Endometrial microvascular endothelial cells (primary cell): ENCODE measurements around the gene ENOPH1. TPM values are rescaled to one million over a fixed set of nuclear protein-coding genes. Genes with fewer than 3 reads are reported as not detected.
"Not testable (repeated sequence)": the region's sequence is repeated elsewhere in the genome, so short reads cannot be mapped to it uniquely, and the experiment has no call there.

Experiments used
- in situ Hi-C: cut with HindIII; loops from 2 replicates; pipeline ENCODE4 v1.10.0; 2017; ENCODE audit warnings: low sequenced_read_pairs, low pct_unique_long_range_greater_than_20kb; ENCODE audit errors: inconsistent ontology term
- total RNA-seq: library from RNA; depleted of rRNA; stranded (reverse); fragments of >200 nt; gene quantifications from one replicate; pipeline ENCODE4 v1.2.3, GENCODE V29; 2015; ENCODE audit errors: inconsistent ontology term

Gene ENOPH1
- total RNA-seq, result 46.0 TPM

DNA sequence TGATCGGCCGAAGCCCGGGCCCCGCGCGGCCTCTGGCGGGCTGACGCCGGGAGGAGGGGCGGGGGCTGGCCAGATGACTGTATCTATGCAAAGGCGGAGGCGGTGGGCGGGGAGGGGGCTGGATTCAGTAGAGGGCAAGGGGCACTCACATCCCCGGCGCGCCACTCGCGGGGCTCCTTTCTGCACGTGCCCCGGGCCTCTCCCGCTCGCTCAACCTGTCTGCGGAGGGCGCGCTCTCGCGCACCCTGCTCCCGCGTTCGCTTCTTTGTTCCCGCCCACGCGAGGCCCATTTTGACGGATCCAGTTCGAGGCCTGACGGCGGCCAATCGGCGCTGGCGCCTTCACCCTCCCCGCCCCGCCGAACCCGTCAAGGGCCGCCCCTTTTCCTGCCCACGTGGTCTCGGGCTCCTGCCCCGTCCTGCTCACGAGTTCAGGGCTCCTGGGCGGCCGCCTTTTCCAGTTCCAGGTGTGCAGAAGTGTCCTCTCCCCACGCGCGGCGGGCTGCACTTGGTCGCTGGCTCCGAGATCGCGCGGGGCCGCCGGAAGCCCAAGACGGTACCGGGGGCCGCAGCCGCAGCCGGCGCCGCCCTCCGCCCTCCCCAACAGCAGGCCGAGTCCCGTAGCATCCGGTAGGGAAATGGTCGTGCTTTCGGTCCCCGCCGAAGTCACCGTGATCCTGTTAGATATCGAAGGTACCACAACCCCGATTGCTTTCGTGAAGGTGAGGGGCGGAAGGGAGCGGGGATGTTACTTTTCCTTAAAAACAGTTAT is at the start of gene ENOPH1, which contains the start of gene HNRNPDL:
Gene ENOPH1, plus strand, starts transcription at position 398 of the 771 bp plus-strand sequence. Its CDS starts 240 bp downstream, at position 638.
Gene HNRNPDL, minus strand, starts transcription at position 270 of the 771 bp plus-strand sequence. CDS start 772 bp downstream, outside the sequence.
- in situ Hi-C loops, result no loop called here

GRCh38 chr4:82380831-82381230 is 49.6 kb upstream of the ENOPH1 start:
- in situ Hi-C loops, result no loop called here

GRCh38 chr4:82381235-82381634 is 49.2 kb upstream of the ENOPH1 start:
- in situ Hi-C loops, result no loop called here

GRCh38 chr4:82381661-82382296 is 48.6 kb upstream of the ENOPH1 start:
- in situ Hi-C loops, result no loop called here

DNA sequence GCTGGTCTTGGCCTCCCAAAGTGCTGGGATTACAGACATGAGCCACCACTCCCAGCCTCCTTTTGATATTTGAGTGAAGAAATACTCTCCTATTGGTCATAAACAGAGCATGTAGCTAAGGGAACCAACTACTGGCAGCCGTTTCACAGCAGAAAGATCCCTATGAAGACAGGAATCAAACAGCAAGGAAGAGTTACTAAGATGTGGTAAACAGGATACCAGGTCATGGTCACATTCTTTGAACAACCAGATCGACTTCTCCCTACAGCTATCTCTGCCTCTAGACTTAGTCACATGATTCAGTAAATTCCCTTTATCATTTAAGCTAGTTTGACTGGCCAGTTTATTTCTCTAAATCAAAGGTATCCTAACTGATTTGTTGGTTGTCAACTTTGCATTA is 47.6 kb upstream of the ENOPH1 start:
- in situ Hi-C loops, result no loop called here

DNA sequence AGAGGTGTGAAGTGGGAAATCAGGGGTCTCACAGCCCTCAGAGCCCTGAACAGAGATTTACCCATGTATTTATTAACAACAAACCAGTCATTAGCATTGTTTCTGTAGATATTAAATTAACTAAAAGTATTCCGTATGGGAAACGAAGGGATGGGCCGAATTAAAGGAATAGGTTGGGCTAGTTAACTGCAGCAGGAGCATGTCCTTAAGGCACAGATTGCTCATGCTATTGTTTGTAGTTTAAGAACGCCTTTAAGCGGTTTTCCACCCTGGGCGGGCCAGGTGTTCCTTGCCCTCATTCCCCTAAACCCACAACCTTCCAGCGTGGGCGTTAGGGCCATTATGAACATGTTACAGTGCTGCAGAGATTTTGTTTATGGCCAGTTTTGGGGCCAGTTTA is 44.1 kb upstream of the ENOPH1 start:
- in situ Hi-C loops, result not testable (repeated sequence)

GRCh38 chr4:82388405-82388804 is 42.0 kb upstream of the ENOPH1 start:
- in situ Hi-C loops, result no loop called here

- in situ Hi-C loops, result not testable (repeated sequence)
Measured at GRCh38 chr4:82390061-82390460, 40.3 kb upstream of the ENOPH1 start.

GRCh38 chr4:82394896-82395295 is 35.5 kb upstream of the ENOPH1 start:
- in situ Hi-C loops, result no loop called here

GRCh38 chr4:82397527-82397926 is 32.9 kb upstream of the ENOPH1 start:
- in situ Hi-C loops, result no loop called here

GRCh38 chr4:82398263-82398662 is 32.1 kb upstream of the ENOPH1 start:
- in situ Hi-C loops, result no loop called here

GRCh38 chr4:82401600-82401999 is 28.8 kb upstream of the ENOPH1 start:
- in situ Hi-C loops, result no loop called here

DNA sequence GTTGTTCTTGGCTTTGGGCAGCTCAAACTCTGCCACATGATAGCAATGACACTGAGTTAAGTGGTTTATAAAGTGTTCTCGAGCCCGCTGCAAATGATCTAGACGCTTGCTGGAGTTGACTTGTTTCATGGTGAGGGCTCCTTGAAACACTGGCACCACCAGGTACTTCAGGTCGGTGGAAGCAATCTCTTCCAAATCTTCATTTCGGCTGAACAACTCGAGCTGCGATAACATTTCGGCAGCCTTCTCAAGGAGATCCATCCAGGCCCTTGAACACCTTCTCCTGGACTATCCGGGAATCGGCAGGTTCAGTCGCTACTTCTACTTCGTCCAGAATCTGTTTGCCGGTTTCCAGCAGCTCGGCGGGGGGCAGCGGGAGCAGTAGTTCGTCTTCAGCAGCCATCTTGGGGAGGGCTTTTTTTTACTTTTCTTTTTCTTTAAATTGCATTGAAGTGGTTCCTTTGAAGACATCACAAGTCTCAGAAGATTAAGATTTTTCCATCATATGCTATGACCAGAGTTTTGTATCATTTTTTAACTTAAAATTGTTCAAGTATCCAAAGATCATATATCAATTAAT is 28.1 kb upstream of the ENOPH1 start:
- in situ Hi-C loops, result no loop called here

DNA sequence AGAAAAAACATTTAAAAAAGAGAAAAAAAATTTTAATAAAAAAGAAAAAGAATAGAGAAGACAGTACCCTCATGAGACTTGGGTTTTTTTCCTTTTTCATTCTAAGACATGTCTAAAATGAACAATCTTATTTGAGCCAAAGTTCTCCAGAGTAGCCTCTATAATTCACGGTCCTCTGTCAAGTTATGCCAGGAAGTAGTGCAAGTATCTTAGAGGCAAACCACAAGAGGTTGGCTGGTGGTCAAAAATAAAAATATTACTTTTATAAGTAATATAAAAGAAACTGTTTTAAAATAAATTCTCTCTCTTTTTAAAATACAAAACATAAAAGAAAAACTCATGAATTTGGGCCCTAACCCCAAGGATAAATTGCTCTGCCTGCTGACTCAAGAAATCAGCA is 26.7 kb upstream of the ENOPH1 start:
- in situ Hi-C loops, result no loop called here

- in situ Hi-C loops, result not testable (repeated sequence)
Measured at GRCh38 chr4:82415061-82415460, 15.3 kb upstream of the ENOPH1 start.

GRCh38 chr4:82415922-82416365 is 14.4 kb upstream of the ENOPH1 start:
- in situ Hi-C loops, result no loop called here

DNA sequence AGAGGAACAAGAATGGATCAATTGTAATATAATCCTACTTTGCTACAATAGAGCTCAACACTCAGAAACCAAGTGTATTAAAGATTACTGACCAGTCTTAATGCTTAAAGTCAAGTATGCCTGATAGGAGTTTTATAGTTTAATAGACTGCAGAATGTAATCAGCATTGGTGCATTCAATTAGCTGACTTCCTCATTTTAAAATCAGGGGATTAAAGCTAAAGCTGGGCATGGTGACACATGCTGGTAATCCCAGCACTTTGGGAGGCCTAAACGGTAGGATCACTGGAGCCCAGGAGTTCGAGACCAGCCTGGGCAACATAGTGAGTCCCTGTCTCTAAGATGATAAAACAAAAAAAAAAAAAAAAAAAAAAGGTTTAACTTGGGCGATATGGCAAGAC is 10.9 kb upstream of the ENOPH1 start:
- in situ Hi-C loops, result no loop called here

DNA sequence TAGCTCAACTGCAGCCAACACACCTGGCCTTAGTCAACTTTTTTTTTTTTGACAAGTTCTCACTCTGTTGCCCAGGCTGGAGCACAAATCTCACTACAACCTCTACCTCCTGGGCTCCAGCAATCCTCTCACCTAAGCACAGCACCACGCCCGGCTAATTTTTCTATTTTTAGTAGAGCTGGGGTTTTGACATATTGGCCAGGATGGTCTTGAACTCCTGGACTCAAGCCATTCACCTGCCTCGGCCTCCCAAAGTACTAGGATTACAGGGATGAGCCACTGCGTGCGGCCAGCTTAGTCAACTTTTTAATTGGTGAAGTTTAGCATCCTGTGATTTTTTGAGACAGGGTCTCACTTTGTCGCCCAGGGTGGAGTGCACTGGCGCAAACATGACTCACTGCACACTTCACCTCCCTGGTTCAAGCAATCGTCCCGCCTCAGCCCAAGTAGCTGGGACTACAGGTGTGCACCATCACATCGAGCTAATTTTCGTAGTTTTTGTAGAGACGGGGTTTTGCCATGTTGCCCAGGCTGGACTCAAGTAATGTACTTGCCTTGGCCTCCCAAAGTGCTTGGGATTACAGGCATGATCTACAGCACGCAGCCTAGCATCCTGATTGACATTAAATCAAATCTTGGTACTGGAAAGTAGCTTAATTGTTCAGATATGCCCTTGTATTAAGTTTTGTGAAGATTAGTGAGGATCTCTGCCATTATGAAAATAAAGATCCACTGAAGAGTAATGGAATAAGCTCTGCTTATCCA is 8.4 kb upstream of the ENOPH1 start:
- in situ Hi-C loops, result no loop called here

DNA sequence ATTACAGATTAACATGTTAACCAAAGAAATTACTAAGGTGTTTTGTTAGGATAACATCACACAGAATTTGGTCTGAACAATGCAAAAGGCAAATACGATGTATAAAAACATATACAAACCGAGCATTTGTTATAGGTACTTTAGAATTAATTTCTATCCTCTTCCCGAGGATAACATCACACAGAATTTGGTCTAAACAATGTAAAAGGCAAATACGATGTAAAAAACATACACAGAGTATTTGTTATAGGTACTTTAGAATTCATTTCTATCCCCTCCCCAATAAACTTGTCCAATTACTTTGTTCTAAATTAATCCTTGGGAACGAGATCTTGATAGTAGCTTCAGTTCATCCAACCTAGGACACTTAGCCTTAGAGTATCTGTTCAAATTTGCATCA is 7.8 kb upstream of the ENOPH1 start:
- in situ Hi-C loops, result no loop called here
